Measurements from ENCODE around the gene OR4D11. TPM values are rescaled to one million over a fixed set of nuclear protein-coding genes. Genes with fewer than 3 reads are reported as not detected.

Gene OR4D11
- total and polyA plus RNA-seq, 9 of the 15 experiments (the other 6 are each of a cell fraction or from before 2014, with no cell fraction given) = not detected

DNA sequence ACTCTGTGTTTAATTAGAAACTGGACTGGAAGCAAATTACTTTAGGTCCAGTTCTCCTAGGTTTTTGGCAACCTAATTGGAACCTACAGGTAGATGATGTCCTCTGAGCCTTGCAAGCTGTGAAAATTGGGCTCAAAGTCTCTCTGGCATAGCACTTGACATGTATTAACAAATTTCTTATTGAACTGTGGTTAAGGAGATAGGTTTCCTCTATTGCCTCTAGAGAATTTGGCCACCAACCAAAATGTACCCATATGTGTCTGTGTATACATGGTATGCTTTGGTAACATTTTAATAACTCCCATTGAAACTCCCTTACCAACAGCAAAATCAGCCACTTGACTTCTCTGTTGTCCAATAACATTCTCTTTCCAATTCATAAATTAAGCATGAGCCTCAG lies 30.4 kb upstream of the OR4D11 start, which contains the start of gene OR4D10 (continued):
- TF ChIP-seq, protein P1, sequence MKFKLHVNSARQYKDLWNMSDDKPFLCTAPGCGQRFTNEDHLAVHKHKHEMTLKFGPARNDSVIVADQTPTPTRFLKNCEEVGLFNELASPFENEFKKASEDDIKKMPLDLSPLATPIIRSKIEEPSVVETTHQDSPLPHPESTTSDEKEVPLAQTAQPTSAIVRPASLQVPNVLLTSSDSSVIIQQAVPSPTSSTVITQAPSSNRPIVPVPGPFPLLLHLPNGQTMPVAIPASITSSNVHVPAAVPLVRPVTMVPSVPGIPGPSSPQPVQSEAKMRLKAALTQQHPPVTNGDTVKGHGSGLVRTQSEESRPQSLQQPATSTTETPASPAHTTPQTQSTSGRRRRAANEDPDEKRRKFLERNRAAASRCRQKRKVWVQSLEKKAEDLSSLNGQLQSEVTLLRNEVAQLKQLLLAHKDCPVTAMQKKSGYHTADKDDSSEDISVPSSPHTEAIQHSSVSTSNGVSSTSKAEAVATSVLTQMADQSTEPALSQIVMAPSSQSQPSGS (CRISPR knock-in tag; IDR thresholded peaks at IDR 0.05) = no peak
- TF ChIP-seq PYGO2 (tag; IDR thresholded peaks at IDR 0.05) = no peak
- TF ChIP-seq LARP7 (IDR thresholded peaks at IDR 0.05) = no peak
- TF ChIP-seq ZC3H4 (CRISPR knock-in tag; IDR thresholded peaks at IDR 0.05; ENCODE audit: borderline replicate concordance) = no peak

DNA sequence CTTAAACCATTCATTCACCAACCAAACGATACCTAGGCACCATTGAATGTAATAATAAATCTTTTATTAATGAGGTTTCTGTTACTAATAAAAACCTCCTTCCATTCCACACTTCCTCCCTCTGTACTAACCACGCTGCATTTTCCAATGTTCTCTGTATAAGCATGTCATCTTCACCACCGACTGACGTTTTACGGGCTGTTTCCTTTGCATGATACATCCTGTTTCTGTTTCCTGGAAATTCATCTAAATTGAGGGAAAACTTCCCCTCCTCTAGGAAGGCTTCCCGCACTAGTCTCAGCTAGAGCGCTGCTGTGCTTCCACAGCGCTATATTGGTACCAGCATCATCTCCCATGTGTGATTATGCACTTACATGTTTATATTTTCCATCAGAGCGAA lies 28.2 kb upstream of the OR4D11 start:
- POLR2A ChIA-PET = interaction anchor here (0.9 kb wide), 1 partner anchor 11 kb away, joined by 3 read pairs; no protein-coding TSS in a partner anchor
- Histone ChIP-seq H3K9me1 (ENCODE audit: control insufficient read depth, insufficient read depth, low read length) (no peaks in the 10 kb centered on the region), H3K9ac (ENCODE audit: insufficient read depth in 1 of 2, low read depth in 2 of 2, low read length in 2 of 2) (no peak overlapping the region), H3K4me1 (replicated peaks in 1 of 2; ENCODE audit: control insufficient read depth in 2 of 2, insufficient read depth in 2 of 2, low read length in 2 of 2) (no peaks in the 10 kb centered on the region), H3K9me3 (replicated peaks; ENCODE audit: control insufficient read depth, insufficient read depth, low read depth, low read length) (no peaks in the 10 kb centered on the region), H3K79me2 (ENCODE audit: control insufficient read depth, insufficient read depth, low read length) (no peaks in the 10 kb centered on the region), H3K27ac (ENCODE audit: extremely low read depth, low read depth, low read length) (no peak overlapping the region), H3K4me2 (ENCODE audit: insufficient read depth, low read length) (no peak overlapping the region), H3K4me3 (no peak overlapping the region), H4K20me1 (replicated peaks; ENCODE audit: control insufficient read depth, insufficient read depth, low read length) (no peaks in the 10 kb centered on the region), H3K36me3 (ENCODE audit: control insufficient read depth, insufficient read depth, low read length) (no peaks in the 10 kb centered on the region), H2AFZ (ENCODE audit: low read depth, low read length) (no peak overlapping the region), H3K27me3 (ENCODE audit: control insufficient read depth in 2 of 2, insufficient read depth in 2 of 2, low read length in 2 of 2) (peaks cover 6 to 12% of the 10 kb centered on the region in 2 experiments; a peak in 3 of 5 replicates)
- in situ Hi-C loops (cut with MboI) = no loop called here
- BruUV-seq (replicated peaks) = no TSS peak
- DNase-seq (ENCODE audit: extremely low read depth in 1 of 4, low spot score in 3 of 4) (no peak), ATAC-seq (no peak), FAIRE-seq (no peak)
- 7% methylated on average over 9 of the region's 9 CpGs for WGBS (ENCODE audit: insufficient coverage, low coverage, missing lambda C conversion rate)
- CTCF ChIA-PET (ENCODE audit: low intra/inter-chr PET ratio) = no interaction called here
- intact Hi-C loops (cut with micrococcal nuclease) = no loop called here
- TF ChIP-seq SAFB2 (IDR thresholded peaks at IDR 0.05; ENCODE audit: borderline replicate concordance, low read depth, low read length, severe bottlenecking) (no peak), PYGO2 (tag; IDR thresholded peaks at IDR 0.05) (no peak), HDAC3 (IDR thresholded peaks at IDR 0.05; ENCODE audit: borderline replicate concordance, partially characterized antibody) (no peak), ARID2 (IDR thresholded peaks at IDR 0.05) (no peak), FOXA3 (CRISPR knock-in tag; conservative IDR thresholded peaks at IDR 0.05 in 1 of 2, IDR thresholded peaks at IDR 0.05 in 1 of 2) (no peak), ILK (tag; IDR thresholded peaks at IDR 0.05; ENCODE audit: borderline replicate concordance, low read depth) (no peak), KAT8 (IDR thresholded peaks at IDR 0.05; ENCODE audit: low read depth) (no peak)
- TF ChIP-seq, protein P2, sequence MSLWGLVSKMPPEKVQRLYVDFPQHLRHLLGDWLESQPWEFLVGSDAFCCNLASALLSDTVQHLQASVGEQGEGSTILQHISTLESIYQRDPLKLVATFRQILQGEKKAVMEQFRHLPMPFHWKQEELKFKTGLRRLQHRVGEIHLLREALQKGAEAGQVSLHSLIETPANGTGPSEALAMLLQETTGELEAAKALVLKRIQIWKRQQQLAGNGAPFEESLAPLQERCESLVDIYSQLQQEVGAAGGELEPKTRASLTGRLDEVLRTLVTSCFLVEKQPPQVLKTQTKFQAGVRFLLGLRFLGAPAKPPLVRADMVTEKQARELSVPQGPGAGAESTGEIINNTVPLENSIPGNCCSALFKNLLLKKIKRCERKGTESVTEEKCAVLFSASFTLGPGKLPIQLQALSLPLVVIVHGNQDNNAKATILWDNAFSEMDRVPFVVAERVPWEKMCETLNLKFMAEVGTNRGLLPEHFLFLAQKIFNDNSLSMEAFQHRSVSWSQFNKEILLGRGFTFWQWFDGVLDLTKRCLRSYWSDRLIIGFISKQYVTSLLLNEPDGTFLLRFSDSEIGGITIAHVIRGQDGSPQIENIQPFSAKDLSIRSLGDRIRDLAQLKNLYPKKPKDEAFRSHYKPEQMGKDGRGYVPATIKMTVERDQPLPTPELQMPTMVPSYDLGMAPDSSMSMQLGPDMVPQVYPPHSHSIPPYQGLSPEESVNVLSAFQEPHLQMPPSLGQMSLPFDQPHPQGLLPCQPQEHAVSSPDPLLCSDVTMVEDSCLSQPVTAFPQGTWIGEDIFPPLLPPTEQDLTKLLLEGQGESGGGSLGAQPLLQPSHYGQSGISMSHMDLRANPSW (CRISPR knock-in tag; IDR thresholded peaks at IDR 0.05) = no peak
- TF ChIP-seq, protein P3, sequence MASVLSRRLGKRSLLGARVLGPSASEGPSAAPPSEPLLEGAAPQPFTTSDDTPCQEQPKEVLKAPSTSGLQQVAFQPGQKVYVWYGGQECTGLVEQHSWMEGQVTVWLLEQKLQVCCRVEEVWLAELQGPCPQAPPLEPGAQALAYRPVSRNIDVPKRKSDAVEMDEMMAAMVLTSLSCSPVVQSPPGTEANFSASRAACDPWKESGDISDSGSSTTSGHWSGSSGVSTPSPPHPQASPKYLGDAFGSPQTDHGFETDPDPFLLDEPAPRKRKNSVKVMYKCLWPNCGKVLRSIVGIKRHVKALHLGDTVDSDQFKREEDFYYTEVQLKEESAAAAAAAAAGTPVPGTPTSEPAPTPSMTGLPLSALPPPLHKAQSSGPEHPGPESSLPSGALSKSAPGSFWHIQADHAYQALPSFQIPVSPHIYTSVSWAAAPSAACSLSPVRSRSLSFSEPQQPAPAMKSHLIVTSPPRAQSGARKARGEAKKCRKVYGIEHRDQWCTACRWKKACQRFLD (CRISPR knock-in tag; IDR thresholded peaks at IDR 0.05) = no peak
- TF ChIP-seq, protein P4, sequence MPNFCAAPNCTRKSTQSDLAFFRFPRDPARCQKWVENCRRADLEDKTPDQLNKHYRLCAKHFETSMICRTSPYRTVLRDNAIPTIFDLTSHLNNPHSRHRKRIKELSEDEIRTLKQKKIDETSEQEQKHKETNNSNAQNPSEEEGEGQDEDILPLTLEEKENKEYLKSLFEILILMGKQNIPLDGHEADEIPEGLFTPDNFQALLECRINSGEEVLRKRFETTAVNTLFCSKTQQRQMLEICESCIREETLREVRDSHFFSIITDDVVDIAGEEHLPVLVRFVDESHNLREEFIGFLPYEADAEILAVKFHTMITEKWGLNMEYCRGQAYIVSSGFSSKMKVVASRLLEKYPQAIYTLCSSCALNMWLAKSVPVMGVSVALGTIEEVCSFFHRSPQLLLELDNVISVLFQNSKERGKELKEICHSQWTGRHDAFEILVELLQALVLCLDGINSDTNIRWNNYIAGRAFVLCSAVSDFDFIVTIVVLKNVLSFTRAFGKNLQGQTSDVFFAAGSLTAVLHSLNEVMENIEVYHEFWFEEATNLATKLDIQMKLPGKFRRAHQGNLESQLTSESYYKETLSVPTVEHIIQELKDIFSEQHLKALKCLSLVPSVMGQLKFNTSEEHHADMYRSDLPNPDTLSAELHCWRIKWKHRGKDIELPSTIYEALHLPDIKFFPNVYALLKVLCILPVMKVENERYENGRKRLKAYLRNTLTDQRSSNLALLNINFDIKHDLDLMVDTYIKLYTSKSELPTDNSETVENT (CRISPR knock-in tag; IDR thresholded peaks at IDR 0.05) = no peak

Measured in K562 (cell line).